ENCODE measurements around the gene BMP15.

BMP15 gene

GRCh38 chrX:50910685-50911176, at the start of gene BMP15:
BMP15 (plus strand) TSS chrX:50910735; CDS start chrX:50910784, 49 bp downstream.
- no peak for DNase-seq (ENCODE audit: low read depth, low spot score)

GRCh38 chrX:50863471-50863870, 47.1 kb upstream of the BMP15 start:
- no peak for DNase-seq (ENCODE audit: low read depth, low spot score)

- no peak for DNase-seq (ENCODE audit: low read depth, low spot score)
Measured at GRCh38 chrX:50865311-50865710, 45.2 kb upstream of the BMP15 start.

- DNase-seq (ENCODE audit: low read depth, low spot score) = no peak
Measured at GRCh38 chrX:50871922-50872453, 38.5 kb upstream of the BMP15 start.

- no peak for DNase-seq (ENCODE audit: low read depth, low spot score)
Measured at GRCh38 chrX:50874876-50875275, 35.7 kb upstream of the BMP15 start.

- DNase-seq (ENCODE audit: low read depth, low spot score) = no peak
Measured at GRCh38 chrX:50876551-50876950, 34.0 kb upstream of the BMP15 start.

GRCh38 chrX:50877310-50877709, 33.2 kb upstream of the BMP15 start:
- DNase-seq (ENCODE audit: low read depth, low spot score) = no peak

- no peak for DNase-seq (ENCODE audit: low read depth, low spot score)
Measured at GRCh38 chrX:50881028-50881427, 29.5 kb upstream of the BMP15 start.

- no peak for DNase-seq (ENCODE audit: low read depth, low spot score)
Measured at GRCh38 chrX:50888884-50889283, 21.7 kb upstream of the BMP15 start.

GRCh38 chrX:50889582-50889981, 21.0 kb upstream of the BMP15 start:
- no peak for DNase-seq (ENCODE audit: low read depth, low spot score)

GRCh38 chrX:50893047-50893446, 17.5 kb upstream of the BMP15 start:
- no peak for DNase-seq (ENCODE audit: low read depth, low spot score)

- DNase-seq (ENCODE audit: low read depth, low spot score) = no peak
Measured at GRCh38 chrX:50893466-50893865, 17.1 kb upstream of the BMP15 start.

- peak; percentile 10 for DNase-seq (ENCODE audit: low read depth, low spot score)
Measured at GRCh38 chrX:50905334-50905733, 5.2 kb upstream of the BMP15 start.

- peak; percentile 20 for DNase-seq (ENCODE audit: low read depth, low spot score)
Measured at GRCh38 chrX:50913520-50913919, 3.0 kb downstream of the BMP15 start.

GRCh38 chrX:50920132-50920531, 9.6 kb downstream of the BMP15 start:
- no peak for DNase-seq (ENCODE audit: low read depth, low spot score)

- no peak for DNase-seq (ENCODE audit: low read depth, low spot score)
Measured at GRCh38 chrX:50927127-50927526, 16.6 kb downstream of the BMP15 start.

- no peak for DNase-seq (ENCODE audit: low read depth, low spot score)
Measured at GRCh38 chrX:50941638-50942037, 31.1 kb downstream of the BMP15 start.

GRCh38 chrX:50942471-50942870, 31.9 kb downstream of the BMP15 start:
- no peak for DNase-seq (ENCODE audit: low read depth, low spot score)

GRCh38 chrX:50952406-50952805, 41.9 kb downstream of the BMP15 start:
- DNase-seq (ENCODE audit: low read depth, low spot score) = peak; percentile 4

- DNase-seq (ENCODE audit: low read depth, low spot score) = no peak
Measured at GRCh38 chrX:50953832-50954231, 43.3 kb downstream of the BMP15 start.

- no peak for DNase-seq (ENCODE audit: low read depth, low spot score)
Measured at GRCh38 chrX:50962156-50962555, 51.6 kb downstream of the BMP15 start.

GRCh38 chrX:50963842-50964241, 53.3 kb downstream of the BMP15 start:
- DNase-seq (ENCODE audit: low read depth, low spot score) = no peak

Data from ELF-1 (cell line).